ENCODE measurements around the gene ACOX2. TPM values are rescaled to one million over a fixed set of nuclear protein-coding genes. Genes with fewer than 3 reads are reported as not detected.

The ACOX2 gene
- total and polyA plus RNA-seq, 2 of the 13 experiments (the other 11 are each of a cell fraction or from before 2014, with no cell fraction given), result 42.6 to 98.5 TPM

- CTCF ChIA-PET (ENCODE audit: low intra/inter-chr PET ratio, low total read pairs), result no interaction called here
- BruUV-seq (replicated peaks), result no TSS peak
- no peak for TF ChIP-seq ZKSCAN8 (CRISPR knock-in tag; IDR thresholded peaks at IDR 0.05; ENCODE audit: borderline replicate concordance)
- TF ChIP-seq PHB2 (IDR thresholded peaks at IDR 0.05; ENCODE audit: partially characterized antibody), result no peak
- no peak for TF ChIP-seq KDM1A (CRISPR knock-in tag; IDR thresholded peaks at IDR 0.05)
- TF ChIP-seq STAT6 (CRISPR knock-in tag; IDR thresholded peaks at IDR 0.05; ENCODE audit: borderline replicate concordance), result no peak
- TF ChIP-seq ZBTB20 (CRISPR knock-in tag; IDR thresholded peaks at IDR 0.05; ENCODE audit: borderline replicate concordance, low read depth), result no peak
- no peak for TF ChIP-seq FOXO4 (CRISPR knock-in tag; conservative IDR thresholded peaks at IDR 0.05)
- no peak for TF ChIP-seq CCDC6 (CRISPR knock-in tag; IDR thresholded peaks at IDR 0.05)
Observed at GRCh38 chr3:58551636-58552180, 14.7 kb upstream of the ACOX2 start.

More at GRCh38 chr3:58551636-58552180, 14.7 kb upstream of the ACOX2 start:
- no peaks in the 10 kb centered on the region for H3K79me2 ChIP-seq (ENCODE audit: insufficient read depth, low read length)
- FAIRE-seq, result no peak
- H3K4me3 ChIP-seq (replicated peaks in 1 of 3; ENCODE audit: insufficient read depth in 1 of 3, low read depth in 2 of 3, low read length in 3 of 3), result no peak overlapping the region
- intact Hi-C loops (cut with micrococcal nuclease; ENCODE audit: unreplicated experiment), result no loop called here
- H3K27ac ChIP-seq (ENCODE audit: extremely low read length, insufficient read depth, low read length), result no peak overlapping the region
- no peak overlapping the region for H2AFZ ChIP-seq (ENCODE audit: low read length)
- peaks cover 19% of the 10 kb centered on the region for H3K4me1 ChIP-seq (ENCODE audit: insufficient read depth, low read length)
- no peak overlapping the region for H3K4me2 ChIP-seq (ENCODE audit: low read depth, low read length)
- 74% methylated on average over 4 of the region's 4 CpGs for WGBS (ENCODE audit: low lambda C conversion rate)
- no peaks in the 10 kb centered on the region for H3K27me3 ChIP-seq (ENCODE audit: control insufficient read depth in 1 of 2, insufficient read depth in 2 of 2, low read length in 2 of 2)
- ATAC-seq, result no peak
- H4K20me1 ChIP-seq (ENCODE audit: insufficient read depth, low read length), result no peaks in the 10 kb centered on the region
- no peak overlapping the region for H3K9ac ChIP-seq (ENCODE audit: insufficient read depth, low read depth, low read length)
- POLR2A ChIA-PET, result interaction anchor here (0.8 to 1.2 kb wide), 2 partner anchors 14 to 16 kb away, joined by 3 to 4 read pairs; partner anchors contain the start of gene ACOX2
- no peak for DNase-seq (ENCODE audit: low spot score)
- H3K36me3 ChIP-seq (replicated peaks in 1 of 2; ENCODE audit: control insufficient read depth in 1 of 2, insufficient read depth in 2 of 2, low read length in 2 of 2), result no peaks in the 10 kb centered on the region
- no peaks in the 10 kb centered on the region for H3K9me3 ChIP-seq (ENCODE audit: low read length)
- in situ Hi-C loops (cut with HindIII; ENCODE audit: extremely low pct_ligation_motif_present, low pct_unique_long_range_greater_than_20kb), result no loop called here
